A673 (cell line): ENCODE measurements around the gene PPP2R5A. TPM values are rescaled to one million over a fixed set of nuclear protein-coding genes. Genes with fewer than 3 reads are reported as not detected.

Experiments used
- BruUV-seq: library from RNA; stranded (reverse); fragments of 400-500 nt; replicated peaks from 2 replicates; lab custom pipeline; 2021; lab: Mats Ljungman, UMichigan
- CTCF ChIA-PET: fragments of 300-600 bp; sonication (Branson Sonifier 250); formaldehyde crosslinking; loops from one replicate; lab custom pipeline; 2022; ENCODE audit warnings: antibody characterized with exemption; lab: Charles Lee
- POLR2A ChIA-PET: fragments of 300-600 bp; sonication (Branson Sonifier 250); formaldehyde crosslinking; loops from one replicate; lab custom pipeline; 2022; ENCODE audit warnings: antibody characterized with exemption; ENCODE audit not compliant: low non-redundant PET; lab: Charles Lee
- DNase-seq: peaks from one replicate; pipeline ENCODE4 v3.0.0-alpha.2; 2015; ENCODE audit warnings: low spot score
- H3K27ac ChIP-seq: fragments of 200-600 bp; sonication (generic); 2 replicates; pipeline ENCODE4 v1.5.1; 2016; ENCODE audit warnings: mixed run types, low read depth, mild to moderate bottlenecking, mixed read lengths, antibody characterized with exemption, low read length; ENCODE audit not compliant: poor library complexity, severe bottlenecking
- H3K27me3 ChIP-seq: fragments of 200-600 bp; sonication (generic); replicated peaks from 2 replicates; pipeline ENCODE4 v1.6.1; 2017; ENCODE audit warnings: mixed run types, low read depth, mild to moderate bottlenecking, mixed read lengths, antibody characterized with exemption, low read length; ENCODE audit not compliant: insufficient read depth, poor library complexity
- H3K36me3 ChIP-seq: fragments of 200-600 bp; sonication (generic); 2 replicates; pipeline ENCODE4 v1.6.1; 2016; ENCODE audit warnings: mixed run types, mild to moderate bottlenecking, mixed read lengths, antibody characterized with exemption, low read length; ENCODE audit not compliant: insufficient read depth, poor library complexity, severe bottlenecking
- H3K4me1 ChIP-seq: fragments of 200-600 bp; sonication (generic); 2 replicates; pipeline ENCODE4 v1.6.1; 2017; ENCODE audit warnings: mixed run types, mild to moderate bottlenecking, mixed read lengths, antibody characterized with exemption, low read length; ENCODE audit not compliant: insufficient read depth, poor library complexity, severe bottlenecking
- H3K4me3 ChIP-seq: fragments of 200-600 bp; sonication (generic); 2 replicates; pipeline ENCODE4 v1.5.1; 2016; ENCODE audit warnings: low read depth, mixed run types, mild to moderate bottlenecking, mixed read lengths, low read length; ENCODE audit not compliant: poor library complexity, severe bottlenecking
- H3K9me3 ChIP-seq: fragments of 200-600 bp; sonication (generic); 2 replicates; pipeline ENCODE4 v1.6.1; 2016; ENCODE audit warnings: mixed run types, low read depth, mild to moderate bottlenecking, mixed read lengths, antibody characterized with exemption, low read length; ENCODE audit not compliant: poor library complexity, severe bottlenecking
- CTCF ChIP-seq: fragments of 300-800, 200-600 bp; sonication (generic); conservative IDR thresholded peaks from 2 replicates; pipeline ENCODE4 v1.5.1; 2017; ENCODE audit warnings: low read depth, mild to moderate bottlenecking, antibody characterized with exemption, low read length, moderate library complexity, mixed read lengths
- EZH2 ChIP-seq: fragments of 200-600 bp; sonication (generic); IDR thresholded peaks from 2 replicates; pipeline ENCODE4 v1.6.1; 2017; ENCODE audit warnings: borderline replicate concordance, low read depth, mild to moderate bottlenecking, mixed read lengths, antibody characterized with exemption, low read length; ENCODE audit not compliant: poor library complexity, severe bottlenecking
- intact Hi-C: fragments of 100-400 bp; cut with micrococcal nuclease; formaldehyde crosslinking; loops from one replicate; pipeline ENCODE4 v1.10.0; 2022; ENCODE audit not compliant: unreplicated experiment
- total RNA-seq: library from RNA; stranded (reverse); gene quantifications from 2 replicates; pipeline ENCODE4 v1.2.3, GENCODE V29; 2021

The PPP2R5A gene
- total RNA-seq, 1 experiment from 2014 or later = 13.9 TPM

GRCh38 chr1:212254853-212255363, 30.3 kb upstream of the PPP2R5A start:
- Histone ChIP-seq H3K4me1 (no peaks in the 10 kb centered on the region), H3K36me3 (no peaks in the 10 kb centered on the region), H3K4me3 (no peak overlapping the region), H3K27ac (no peak overlapping the region), H3K9me3 (no peaks in the 10 kb centered on the region), H3K27me3 (no peaks in the 10 kb centered on the region)
- no peak for DNase-seq
- no TSS peak for BruUV-seq
- intact Hi-C loops = no loop called here
- ChIA-PET POLR2A (no interaction called here), CTCF (no interaction called here)
- TF ChIP-seq CTCF (no peak), EZH2 (no peak)

- ChIA-PET POLR2A (no interaction called here), CTCF (no interaction called here)
- Histone ChIP-seq H3K4me3 (no peak overlapping the region), H3K4me1 (no peaks in the 10 kb centered on the region), H3K27ac (no peak overlapping the region), H3K27me3 (no peaks in the 10 kb centered on the region), H3K9me3 (no peaks in the 10 kb centered on the region), H3K36me3 (no peaks in the 10 kb centered on the region)
- no TSS peak for BruUV-seq
- TF ChIP-seq EZH2 = no peak
- DNase-seq = no peak
- intact Hi-C loops = no loop called here
Observed at GRCh38 chr1:212255705-212256307, 29.4 kb upstream of the PPP2R5A start.

- TF ChIP-seq CTCF (no peak), EZH2 (no peak)
- Histone ChIP-seq H3K4me3 (no peak overlapping the region), H3K36me3 (no peaks in the 10 kb centered on the region), H3K9me3 (no peaks in the 10 kb centered on the region), H3K27me3 (no peaks in the 10 kb centered on the region), H3K27ac (no peak overlapping the region), H3K4me1 (no peaks in the 10 kb centered on the region)
- BruUV-seq = no TSS peak
- no peak for DNase-seq
- CTCF ChIA-PET = no interaction called here
- intact Hi-C loops = no loop called here
- POLR2A ChIA-PET = no interaction called here
Observed at GRCh38 chr1:212256369-212256768, 28.8 kb upstream of the PPP2R5A start.

- no peaks in the 10 kb centered on the region for H3K9me3 ChIP-seq
- no peak for TF ChIP-seq EZH2
- TF ChIP-seq CTCF = no peak
- intact Hi-C loops = no loop called here
- DNase-seq = no peak
- no peak overlapping the region for H3K27ac ChIP-seq
- BruUV-seq = no TSS peak
- no peaks in the 10 kb centered on the region for H3K36me3 ChIP-seq
- no peaks in the 10 kb centered on the region for H3K4me1 ChIP-seq
- H3K4me3 ChIP-seq = no peak overlapping the region
- CTCF ChIA-PET = no interaction called here
- H3K27me3 ChIP-seq = no peaks in the 10 kb centered on the region
- POLR2A ChIA-PET = no interaction called here
Observed at GRCh38 chr1:212257157-212257556, 28.1 kb upstream of the PPP2R5A start.
